HFFc6 (cell line): Measurements from ENCODE around the gene HRH3. TPM values are rescaled to one million over a fixed set of nuclear protein-coding genes. Genes with fewer than 3 reads are reported as not detected.

Experiments
- DNase-seq: peaks from one replicate; pipeline ENCODE4 v3.0.0-alpha.2; 2018
- H3K27ac Mint-ChIP-seq: 2 replicates; pipeline ENCODE4 v1.8.0; 2020; ENCODE audit warnings: mild to moderate bottlenecking, mixed read lengths
- H3K27me3 Mint-ChIP-seq: 2 replicates; pipeline ENCODE4 v1.8.0; 2021; ENCODE audit warnings: mild to moderate bottlenecking, moderate library complexity, mixed read lengths; ENCODE audit not compliant: insufficient read depth
- H3K36me3 Mint-ChIP-seq: 2 replicates; pipeline ENCODE4 v1.8.0; 2021; ENCODE audit warnings: low read depth, mixed read lengths
- H3K4me1 Mint-ChIP-seq: 2 replicates; pipeline ENCODE4 v1.8.0; 2020; ENCODE audit warnings: low read depth, mixed read lengths
- H3K4me3 Mint-ChIP-seq: 2 replicates; pipeline ENCODE4 v1.8.0; 2020; ENCODE audit warnings: mild to moderate bottlenecking, moderate library complexity, mixed read lengths
- H3K9me3 Mint-ChIP-seq: 2 replicates; pipeline ENCODE4 v1.8.0; 2020; ENCODE audit warnings: mild to moderate bottlenecking, mixed read lengths
- CTCF ChIP-seq: fragments of 200-600 bp; sonication (generic); IDR thresholded peaks from 2 replicates; pipeline ENCODE4 v1.5.0; 2021; ENCODE audit warnings: antibody characterized with exemption, mild to moderate bottlenecking
- total RNA-seq, 6 experiments: library from RNA; stranded (reverse); fragmentation: NEBNext Ultra II Directional; extraction: Animal tissue kit (Norgen Biotek cat#: 25700); gene quantifications; 2 replicates in 1 of 6; 3 replicates in 5 of 6; pipeline ENCODE4 v1.2.3, GENCODE V29; 2021

Gene HRH3
- total RNA-seq, 6 experiments from 2014 or later: not detected

- Mint-ChIP-seq H3K27me3 (peaks cover 38% of the 10 kb centered on the region), H3K4me3 (no peak overlapping the region), H3K9me3 (no peaks in the 10 kb centered on the region), H3K27ac (no peak overlapping the region), H3K4me1 (no peaks in the 10 kb centered on the region), H3K36me3 (no peaks in the 10 kb centered on the region)
- no peak for DNase-seq
- no peak for TF ChIP-seq CTCF
Measured at GRCh38 chr20:62222972-62223371, 2.9 kb upstream of the HRH3 start.

DNA sequence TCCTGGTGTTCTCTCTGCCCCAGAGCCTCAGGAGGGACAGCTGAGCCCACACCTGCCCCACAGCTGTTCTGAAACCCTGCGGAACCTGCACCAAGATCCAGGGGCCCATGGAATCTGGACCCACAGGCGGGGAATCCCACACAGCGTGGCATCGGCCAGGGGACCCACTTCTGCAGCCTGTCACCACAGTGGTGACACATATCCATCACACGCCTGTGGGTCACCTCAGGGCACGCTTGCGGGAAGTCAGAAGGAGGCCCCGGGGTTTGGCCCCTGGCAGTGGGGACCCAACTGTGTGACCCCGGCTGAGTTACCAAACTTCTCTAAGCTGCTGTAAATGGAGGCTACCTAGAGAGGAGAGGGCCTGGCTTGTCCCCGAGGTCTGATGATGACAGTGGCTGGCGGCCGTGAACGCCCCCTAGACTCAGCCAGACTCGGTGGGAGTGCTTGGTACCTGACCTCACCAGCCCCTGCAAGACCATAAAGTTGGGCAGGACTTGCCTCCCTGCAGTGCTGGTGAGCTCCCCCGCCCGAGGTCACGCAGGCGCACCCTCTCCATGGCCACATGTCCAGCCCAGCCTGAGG is 2.3 kb upstream of the HRH3 start:
- Mint-ChIP-seq H3K27me3 (peaks cover 36% of the 10 kb centered on the region), H3K27ac (no peak overlapping the region), H3K9me3 (no peaks in the 10 kb centered on the region), H3K36me3 (no peaks in the 10 kb centered on the region), H3K4me3 (no peak overlapping the region), H3K4me1 (no peaks in the 10 kb centered on the region)
- no peak for DNase-seq
- TF ChIP-seq CTCF: no peak

DNA sequence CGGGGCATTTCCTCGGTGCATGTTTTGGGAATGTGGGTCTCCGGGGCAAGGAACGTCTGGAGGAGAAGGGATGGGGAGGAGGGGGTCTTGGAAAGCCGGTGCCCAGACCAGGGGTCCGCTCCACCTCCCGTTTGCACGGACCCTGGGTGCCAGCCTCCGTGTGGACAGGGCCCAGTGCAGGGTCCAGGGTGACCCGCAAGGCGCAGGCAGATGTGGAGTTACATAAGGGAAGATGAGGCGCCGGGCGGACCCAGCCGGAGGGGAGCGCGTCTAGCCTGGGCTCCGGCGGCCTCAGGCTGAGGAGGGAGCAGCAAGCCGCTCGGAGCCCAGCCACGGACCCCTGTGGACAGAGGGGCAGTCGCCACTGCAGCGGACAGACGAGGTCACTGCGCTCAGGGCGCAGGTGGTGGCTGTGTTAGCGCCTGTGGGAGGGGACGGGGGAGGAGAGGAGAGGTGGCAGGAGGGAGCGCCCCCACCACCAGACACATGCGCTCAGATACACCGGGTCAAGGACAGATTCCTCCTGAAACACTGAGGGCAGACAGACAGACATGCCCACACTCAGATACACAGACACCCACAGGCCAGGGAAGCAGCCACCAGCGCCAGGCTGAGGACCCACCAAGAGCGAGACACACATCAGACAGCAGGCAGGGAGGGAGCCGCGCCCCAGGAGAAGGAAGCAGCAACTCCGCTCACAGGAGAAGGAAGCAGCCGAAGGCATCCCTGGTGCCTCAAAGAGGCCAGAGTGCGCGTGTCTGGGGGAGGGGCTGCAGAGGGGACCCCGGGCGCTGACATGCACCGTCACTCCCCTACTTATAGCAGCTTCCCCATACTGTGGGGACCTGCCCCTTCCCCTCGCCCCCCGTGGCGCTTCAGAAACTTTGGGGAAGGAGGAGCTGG is 839 bp upstream of the HRH3 start:
- Mint-ChIP-seq H3K36me3 (no peaks in the 10 kb centered on the region), H3K4me1 (no peaks in the 10 kb centered on the region), H3K4me3 (no peak overlapping the region), H3K9me3 (no peaks in the 10 kb centered on the region), H3K27ac (no peak overlapping the region), H3K27me3 (peaks cover 30% of the 10 kb centered on the region)
- no peak for DNase-seq
- TF ChIP-seq CTCF: no peak

- Mint-ChIP-seq H3K27ac (no peak overlapping the region), H3K36me3 (no peaks in the 10 kb centered on the region), H3K4me1 (no peaks in the 10 kb centered on the region), H3K4me3 (no peak overlapping the region), H3K27me3 (peaks cover 28% of the 10 kb centered on the region), H3K9me3 (no peaks in the 10 kb centered on the region)
- no peak for DNase-seq
- TF ChIP-seq CTCF: no peak
Measured at GRCh38 chr20:62219101-62219991, 732 bp downstream of the HRH3 start.

GRCh38 chr20:62217913-62218773 is 1.9 kb downstream of the HRH3 start:
- no peak overlapping the region for H3K4me3 Mint-ChIP-seq
- no peak for DNase-seq
- no peaks in the 10 kb centered on the region for H3K36me3 Mint-ChIP-seq
- no peak overlapping the region for H3K27ac Mint-ChIP-seq
- no peaks in the 10 kb centered on the region for H3K4me1 Mint-ChIP-seq
- no peak for TF ChIP-seq CTCF
- no peaks in the 10 kb centered on the region for H3K9me3 Mint-ChIP-seq
- peaks cover 28% of the 10 kb centered on the region for H3K27me3 Mint-ChIP-seq
